Sigmoid colon (tissue), 7 donors: ENCODE results near the gene SAYSD1. TPM values are rescaled to one million over a fixed set of nuclear protein-coding genes. Genes with fewer than 3 reads are reported as not detected.

ENCODE experiments used
- DNase-seq: peaks from one replicate; pipeline ENCODE4 v3.0.0-alpha.2; 2019
- H3K27ac ChIP-seq, 4 donors: fragments of 200-600 bp; sonication (generic); one replicate each; pipeline ENCODE4 v1.5.1; 2016 to 2019; ENCODE audit warnings: mild to moderate bottlenecking in 1 of 4
- H3K27me3 ChIP-seq, 3 donors: fragments of 200-600 bp; sonication (generic); one replicate each; pipeline ENCODE4 v1.5.1; 2019; ENCODE audit warnings: mild to moderate bottlenecking in 1 of 3
- H3K36me3 ChIP-seq, 4 donors: fragments of 200-600 bp; sonication (generic); one replicate each; pipeline ENCODE4 v1.5.1; 2016 to 2019
- H3K4me1 ChIP-seq, 4 donors: fragments of 200-600 bp; sonication (generic); one replicate each; pipeline ENCODE4 v1.5.1; 2017 to 2019
- H3K4me3 ChIP-seq, 4 donors: fragments of 200-600 bp; sonication (generic); one replicate each; pipeline ENCODE4 v1.5.1; 2017 to 2019; ENCODE audit warnings: mild to moderate bottlenecking in 2 of 4, moderate library complexity in 1 of 4
- H3K9me3 ChIP-seq, 4 donors: fragments of 200-600 bp in 3 of 4; sonication (generic) in 3 of 4; one replicate each; pipeline versions ENCODE4 v1.5.1 to v1.6.1; 2013 to 2019
- EP300 ChIP-seq, 4 donors: sonication (generic); formaldehyde crosslinking; IDR thresholded peaks; one replicate each; pipeline ENCODE4 v1.6.1; 2017; ENCODE audit warnings: antibody characterized with exemption in 4 of 4
- POLR2A ChIP-seq, 2 donors: fragments of 450-650 bp; IDR thresholded peaks; one replicate each; pipeline ENCODE4 v1.6.1; 2016; ENCODE audit warnings: antibody characterized with exemption in 2 of 2, mild to moderate bottlenecking in 2 of 2, moderate library complexity in 2 of 2
- POLR2AphosphoS5 ChIP-seq, 4 donors: sonication (generic); formaldehyde crosslinking; IDR thresholded peaks; one replicate each; pipeline ENCODE4 v1.6.1; 2017; ENCODE audit warnings: antibody characterized with exemption in 4 of 4
- WGBS, 2 donors: extraction: QIAGEN DNeasy Blood & Tissue Kit; methylation state at CpG; one replicate each; pipeline ENCODE4 v1.1.7; 2013; 5-methylcytosine and 5-hydroxymethylcytosine counted together
- intact Hi-C: fragments of 100-400 bp; cut with DNase I; formaldehyde crosslinking; loops from one replicate; pipeline ENCODE4 v1.15.1; 2023
- polyA plus RNA-seq, 3 donors: library from polyadenylated mRNA; stranded (reverse); fragments of 200-250 nt; gene quantifications; one replicate each; pipeline ENCODE4 v1.2.3, GENCODE V29; 2013
- total RNA-seq, 4 donors: library from RNA; depleted of rRNA; stranded (reverse); fragments of >200 nt; gene quantifications; one replicate each; pipeline ENCODE4 v1.1.0, GENCODE V29; 2016
- TF ChIP-seq, protein P1 (sequence below), 4 experiments: fragments of 450-650 bp in 3 of 4; fragments of 200-600 bp in 1 of 4; IDR thresholded peaks; one replicate each; pipeline ENCODE4 v1.5.1; 2016 to 2019; ENCODE audit warnings: antibody characterized with exemption in 4 of 4, mild to moderate bottlenecking in 3 of 4, moderate library complexity in 2 of 4
- donor health status: healthy with polysubstance abuse.
- donor health status: Bipolar disorder and iron deficiency.
- donor health status: healthy.

The SAYSD1 gene
- total and polyA plus RNA-seq, 7 donors, result 8.8 to 20.8 (median 15.0) TPM

DNA sequence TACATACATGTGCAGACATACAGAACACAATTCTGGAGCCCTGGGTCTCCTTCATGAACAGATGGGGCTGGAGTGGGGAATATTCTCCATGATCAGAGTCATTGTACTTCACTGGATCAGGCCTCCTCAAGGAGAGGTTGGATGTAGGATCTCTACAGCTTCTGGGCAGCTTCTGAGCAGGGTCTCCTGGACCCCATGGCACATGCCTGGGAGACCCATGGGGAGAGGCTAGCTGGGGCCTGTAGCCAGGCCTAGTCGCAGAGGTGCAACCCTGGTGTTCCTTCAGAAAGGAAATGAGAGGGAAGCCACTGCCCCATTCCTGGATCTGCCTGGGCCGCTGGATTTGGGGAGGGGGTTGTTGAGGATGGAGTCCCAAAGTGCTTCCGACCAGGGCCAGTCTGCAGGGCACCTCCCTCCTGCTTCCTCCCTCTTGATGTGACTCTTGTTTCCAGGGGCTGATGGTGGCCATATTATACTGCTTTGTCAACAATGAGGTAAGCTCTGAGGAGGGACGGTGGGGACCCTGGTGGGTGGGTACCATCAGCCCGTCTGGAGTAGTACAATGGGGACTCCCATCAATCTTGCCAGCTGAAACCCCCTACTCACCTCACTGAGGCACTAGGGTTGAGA lies 34.6 kb downstream of the SAYSD1 start:
- Histone ChIP-seq H3K9me3 (no peaks in the 10 kb centered on the region), H3K27me3 (no peaks in the 10 kb centered on the region), H3K4me3 (no peak overlapping the region), H3K4me1 (peaks cover 0 to 13% (median 6%) of the 10 kb centered on the region in 4 donors), H3K36me3 (no peaks in the 10 kb centered on the region), H3K27ac (no peak overlapping the region)
- TF ChIP-seq EP300 (IDR thresholded peaks at IDR 0.05) (no peak), POLR2A (IDR thresholded peaks at IDR 0.05) (no peak)
- WGBS, 2 donors, result 74 to 86% methylated on average over 5 of the region's 5 CpGs
- intact Hi-C loops, result no loop called here
- DNase-seq, result no peak

DNA sequence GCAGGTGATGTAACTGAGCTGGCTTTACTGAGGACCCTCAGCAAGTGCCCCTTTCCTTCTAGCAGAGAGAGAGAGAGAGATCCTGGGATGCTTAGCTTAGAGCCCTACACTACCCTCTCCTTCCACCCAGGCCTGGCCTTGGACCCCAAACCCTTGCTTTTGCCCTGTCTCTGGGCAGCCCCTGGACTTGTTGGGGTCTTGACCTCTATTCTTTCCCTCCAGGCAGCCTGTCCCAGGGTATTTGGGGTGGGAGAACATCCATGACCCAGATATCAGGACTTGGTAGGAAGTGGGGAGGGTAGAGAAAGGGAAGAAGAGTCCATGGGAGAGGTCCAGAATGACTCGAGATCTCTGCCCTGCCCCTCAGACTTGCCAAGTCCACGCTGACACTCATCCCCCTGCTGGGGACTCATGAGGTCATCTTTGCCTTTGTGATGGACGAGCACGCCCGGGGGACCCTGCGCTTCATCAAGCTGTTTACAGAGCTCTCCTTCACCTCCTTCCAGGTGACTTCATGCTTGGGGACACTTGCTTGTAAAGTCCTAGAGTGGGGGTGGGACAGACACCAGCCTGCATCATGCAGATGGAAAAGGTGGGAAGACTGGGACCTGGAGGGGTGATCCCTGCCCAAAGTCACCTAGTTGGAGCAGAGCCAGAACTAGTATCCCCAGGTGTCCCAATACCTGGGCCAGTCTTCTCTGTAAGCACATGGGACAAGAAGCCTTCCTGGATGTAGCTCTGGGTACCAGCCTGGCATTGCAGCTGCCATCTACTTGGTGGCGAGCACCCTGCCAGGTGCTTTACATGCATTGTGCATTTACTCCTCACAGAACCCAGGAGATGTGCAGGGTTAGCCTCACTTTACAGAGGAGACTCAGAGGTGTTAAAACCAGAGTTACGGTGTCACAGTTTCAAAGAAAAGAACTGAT lies 35.5 kb downstream of the SAYSD1 start:
- H3K27me3 ChIP-seq, result no peaks in the 10 kb centered on the region
- no peak overlapping the region for H3K27ac ChIP-seq
- TF ChIP-seq POLR2A (IDR thresholded peaks at IDR 0.05), result no peak
- no peaks in the 10 kb centered on the region for H3K9me3 ChIP-seq
- no peak overlapping the region for H3K4me3 ChIP-seq
- 87 to 88% methylated on average over 8 of the region's 8 CpGs for WGBS, 2 donors
- H3K36me3 ChIP-seq, result no peaks in the 10 kb centered on the region
- no peak for DNase-seq
- intact Hi-C loops, result no loop called here
- peaks cover 0 to 5% (median 4%) of the 10 kb centered on the region in 4 donors for H3K4me1 ChIP-seq

DNA sequence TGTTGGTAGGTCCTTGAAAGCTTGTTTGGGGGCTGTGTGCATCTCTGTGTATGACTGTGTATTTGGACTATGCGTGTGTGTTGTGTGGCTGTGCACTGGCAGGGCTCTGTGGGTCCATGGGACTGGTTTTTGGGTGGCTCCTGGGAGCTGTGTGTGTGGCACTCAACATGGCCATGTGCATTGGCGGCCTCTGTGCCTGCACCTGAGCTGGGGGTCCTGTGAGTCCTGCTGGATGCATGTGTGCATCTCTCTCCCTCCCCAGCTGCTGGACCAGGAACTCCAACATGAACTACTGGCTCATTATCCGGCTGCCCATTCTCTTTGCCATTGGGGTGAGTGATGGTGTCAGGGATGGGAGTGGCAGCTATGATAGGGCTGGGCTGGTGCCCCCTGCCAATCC lies 36.3 kb downstream of the SAYSD1 start:
- intact Hi-C loops, result no loop called here
- TF ChIP-seq POLR2AphosphoS5 (IDR thresholded peaks at IDR 0.05) (no peak), EP300 (IDR thresholded peaks at IDR 0.05) (no peak), POLR2A (IDR thresholded peaks at IDR 0.05) (no peak)
- TF ChIP-seq, protein P1, sequence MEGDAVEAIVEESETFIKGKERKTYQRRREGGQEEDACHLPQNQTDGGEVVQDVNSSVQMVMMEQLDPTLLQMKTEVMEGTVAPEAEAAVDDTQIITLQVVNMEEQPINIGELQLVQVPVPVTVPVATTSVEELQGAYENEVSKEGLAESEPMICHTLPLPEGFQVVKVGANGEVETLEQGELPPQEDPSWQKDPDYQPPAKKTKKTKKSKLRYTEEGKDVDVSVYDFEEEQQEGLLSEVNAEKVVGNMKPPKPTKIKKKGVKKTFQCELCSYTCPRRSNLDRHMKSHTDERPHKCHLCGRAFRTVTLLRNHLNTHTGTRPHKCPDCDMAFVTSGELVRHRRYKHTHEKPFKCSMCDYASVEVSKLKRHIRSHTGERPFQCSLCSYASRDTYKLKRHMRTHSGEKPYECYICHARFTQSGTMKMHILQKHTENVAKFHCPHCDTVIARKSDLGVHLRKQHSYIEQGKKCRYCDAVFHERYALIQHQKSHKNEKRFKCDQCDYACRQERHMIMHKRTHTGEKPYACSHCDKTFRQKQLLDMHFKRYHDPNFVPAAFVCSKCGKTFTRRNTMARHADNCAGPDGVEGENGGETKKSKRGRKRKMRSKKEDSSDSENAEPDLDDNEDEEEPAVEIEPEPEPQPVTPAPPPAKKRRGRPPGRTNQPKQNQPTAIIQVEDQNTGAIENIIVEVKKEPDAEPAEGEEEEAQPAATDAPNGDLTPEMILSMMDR (IDR thresholded peaks at IDR 0.05), result no peak
- no peak overlapping the region for H3K4me3 ChIP-seq
- H3K27me3 ChIP-seq, result no peaks in the 10 kb centered on the region
- H3K36me3 ChIP-seq, result no peaks in the 10 kb centered on the region
- 76 to 92% methylated on average over 3 of the region's 3 CpGs for WGBS, 2 donors
- H3K9me3 ChIP-seq, result no peaks in the 10 kb centered on the region
- no peak for DNase-seq
- no peaks in the 10 kb centered on the region for H3K4me1 ChIP-seq
- no peak overlapping the region for H3K27ac ChIP-seq

DNA sequence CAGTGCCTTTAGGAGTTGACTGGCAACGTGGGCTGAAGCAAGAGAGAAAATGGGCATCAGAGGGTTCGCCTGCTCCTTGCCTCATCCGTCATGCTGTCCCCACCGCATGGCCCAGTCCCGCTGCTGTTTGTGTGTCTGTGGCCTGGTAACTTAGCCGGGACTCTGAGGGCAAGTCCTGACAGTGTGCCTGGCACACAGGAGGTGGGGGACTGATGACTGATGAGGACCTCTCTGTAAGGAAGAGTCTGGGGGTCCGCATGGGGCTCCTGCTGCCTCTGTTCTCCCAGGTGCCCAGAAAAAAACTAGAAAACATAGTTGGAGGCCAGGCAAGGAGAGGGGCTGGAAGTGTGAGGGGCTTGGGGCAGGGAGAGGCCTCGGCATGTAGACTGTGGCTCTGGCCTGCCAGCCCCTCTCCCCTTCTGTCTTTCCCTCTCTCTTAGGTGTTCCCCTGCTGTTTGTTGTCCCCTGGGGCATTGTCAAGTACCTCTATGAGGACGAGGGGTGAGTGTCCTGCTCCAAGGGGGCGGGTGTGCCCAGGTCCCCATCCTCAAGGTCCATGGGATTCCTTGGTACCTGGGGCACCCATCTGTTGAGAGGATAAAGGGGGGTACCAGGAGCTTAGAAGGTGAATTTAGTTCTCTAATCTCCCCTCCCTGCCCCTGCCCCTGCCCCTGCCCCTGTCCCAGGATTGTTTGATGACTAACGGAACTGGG lies 36.9 kb downstream of the SAYSD1 start:
- 87 to 88% methylated on average over 11 of the region's 11 CpGs for WGBS, 2 donors
- Histone ChIP-seq H3K9me3 (no peaks in the 10 kb centered on the region), H3K27ac (no peak overlapping the region), H3K36me3 (no peaks in the 10 kb centered on the region), H3K4me1 (no peaks in the 10 kb centered on the region), H3K4me3 (no peak overlapping the region), H3K27me3 (no peaks in the 10 kb centered on the region)
- TF ChIP-seq POLR2A (IDR thresholded peaks at IDR 0.05) (no peak), EP300 (IDR thresholded peaks at IDR 0.05) (no peak), POLR2AphosphoS5 (IDR thresholded peaks at IDR 0.05) (no peak)
- TF ChIP-seq, protein P1 (IDR thresholded peaks at IDR 0.05), result no peak
- intact Hi-C loops, result no loop called here
- no peak for DNase-seq

DNA sequence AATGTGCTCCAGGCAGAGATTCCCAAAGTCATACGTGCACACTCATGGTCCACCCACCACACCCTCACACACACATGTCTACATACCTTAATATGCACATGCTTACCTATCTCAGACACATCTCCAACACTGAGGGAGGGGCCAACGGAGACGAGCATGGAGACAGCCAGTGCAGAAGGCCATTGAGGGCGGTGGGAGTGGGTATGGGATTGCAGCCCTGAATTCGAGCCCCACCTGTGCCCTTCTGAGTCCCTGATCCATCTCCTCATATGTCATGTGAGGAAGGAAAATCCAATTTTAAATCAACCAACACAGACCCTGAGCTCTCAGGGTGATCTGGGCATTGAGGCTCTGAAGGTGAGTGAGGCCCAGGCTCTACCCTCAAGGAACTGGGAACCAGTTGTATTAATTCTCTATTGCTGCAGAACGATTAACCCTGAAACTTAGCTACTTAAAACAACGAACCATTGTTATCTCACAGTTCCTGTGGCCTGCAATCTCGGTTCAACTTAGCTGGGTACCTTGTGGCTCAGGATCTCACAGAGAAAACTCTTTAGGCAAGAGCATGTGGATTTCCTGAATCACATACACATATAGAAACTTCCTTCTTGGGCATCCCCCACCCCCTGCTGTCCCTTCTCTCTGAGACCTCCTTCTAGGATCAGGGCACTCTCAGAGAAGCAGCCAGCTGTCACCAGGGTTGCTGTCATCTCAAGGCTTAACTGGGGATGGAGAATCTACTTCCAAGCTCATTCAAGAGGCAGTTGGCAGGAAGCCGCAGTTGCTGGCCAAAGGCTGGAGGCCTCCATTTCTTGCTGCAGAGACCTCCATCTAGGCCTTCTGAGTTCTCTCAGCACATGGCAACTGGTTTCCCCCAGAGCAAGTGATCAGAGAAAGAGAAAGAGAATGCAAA lies 38.1 kb downstream of the SAYSD1 start:
- H3K27ac ChIP-seq, result no peak overlapping the region
- TF ChIP-seq POLR2A (IDR thresholded peaks at IDR 0.05) (no peak), EP300 (IDR thresholded peaks at IDR 0.05) (no peak), POLR2AphosphoS5 (IDR thresholded peaks at IDR 0.05) (no peak)
- TF ChIP-seq, protein P1 (IDR thresholded peaks at IDR 0.05), result no peak
- no peak overlapping the region for H3K4me3 ChIP-seq
- H3K9me3 ChIP-seq, result no peaks in the 10 kb centered on the region
- intact Hi-C loops, result no loop called here
- no peaks in the 10 kb centered on the region for H3K4me1 ChIP-seq
- DNase-seq, result no peak
- no peaks in the 10 kb centered on the region for H3K36me3 ChIP-seq
- H3K27me3 ChIP-seq, result no peaks in the 10 kb centered on the region
- 75 to 79% methylated on average over 9 of the region's 9 CpGs for WGBS, 2 donors
